ENCODE data around the gene MST1. TPM values are rescaled to one million over a fixed set of nuclear protein-coding genes. Genes with fewer than 3 reads are reported as not detected.

Gene MST1
- total RNA-seq, 1 donor from 2014 or later: 7.5 TPM

- H3K36me3 Mint-ChIP-seq (ENCODE audit: low read depth): no peaks in the 10 kb centered on the region
- no peak for DNase-seq
- no peak overlapping the region for H3K4me3 Mint-ChIP-seq
- H3K27me3 Mint-ChIP-seq: peaks cover 2% of the 10 kb centered on the region
- H3K27ac Mint-ChIP-seq: no peak overlapping the region
- no peaks in the 10 kb centered on the region for H3K4me1 Mint-ChIP-seq
- H3K9me3 Mint-ChIP-seq: no peaks in the 10 kb centered on the region
- intact Hi-C loops (cut with micrococcal nuclease): no loop called here
Measured at GRCh38 chr3:49657208-49657915, 31.9 kb downstream of the MST1 start.

GRCh38 chr3:49656541-49657112 lies 32.6 kb downstream of the MST1 start:
- Mint-ChIP-seq H3K36me3 (ENCODE audit: low read depth) (no peaks in the 10 kb centered on the region), H3K9me3 (no peaks in the 10 kb centered on the region), H3K4me1 (no peaks in the 10 kb centered on the region), H3K4me3 (no peak overlapping the region), H3K27ac (no peak overlapping the region), H3K27me3 (peaks cover 2% of the 10 kb centered on the region)
- intact Hi-C loops (cut with micrococcal nuclease): no loop called here
- no peak for DNase-seq

- H3K36me3 Mint-ChIP-seq (ENCODE audit: low read depth): no peaks in the 10 kb centered on the region
Measured at GRCh38 chr3:49655731-49656285, 33.5 kb downstream of the MST1 start.

GRCh38 chr3:49654955-49655556 lies 34.2 kb downstream of the MST1 start:
- Mint-ChIP-seq H3K4me3 (no peak overlapping the region), H3K27ac (no peak overlapping the region), H3K4me1 (no peaks in the 10 kb centered on the region), H3K27me3 (peaks cover 2% of the 10 kb centered on the region), H3K9me3 (no peaks in the 10 kb centered on the region), H3K36me3 (ENCODE audit: low read depth) (no peaks in the 10 kb centered on the region)
- DNase-seq: no peak
- intact Hi-C loops (cut with micrococcal nuclease): no loop called here

More at GRCh38 chr3:49655731-49656285, 33.5 kb downstream of the MST1 start:
- H3K4me1 Mint-ChIP-seq: no peaks in the 10 kb centered on the region
- intact Hi-C loops (cut with micrococcal nuclease): no loop called here
- no peaks in the 10 kb centered on the region for H3K9me3 Mint-ChIP-seq
- peaks cover 2% of the 10 kb centered on the region for H3K27me3 Mint-ChIP-seq
- no peak overlapping the region for H3K4me3 Mint-ChIP-seq
- no peak for DNase-seq
- H3K27ac Mint-ChIP-seq: no peak overlapping the region

- no peak overlapping the region for H3K4me3 Mint-ChIP-seq
- intact Hi-C loops (cut with micrococcal nuclease): no loop called here
- no peak for DNase-seq
- peaks cover 2% of the 10 kb centered on the region for H3K27me3 Mint-ChIP-seq
- H3K9me3 Mint-ChIP-seq: no peaks in the 10 kb centered on the region
- H3K4me1 Mint-ChIP-seq: no peaks in the 10 kb centered on the region
- no peak overlapping the region for H3K27ac Mint-ChIP-seq
- no peaks in the 10 kb centered on the region for H3K36me3 Mint-ChIP-seq (ENCODE audit: low read depth)
Measured at GRCh38 chr3:49654176-49654825, 35.0 kb downstream of the MST1 start.

GRCh38 chr3:49653621-49654020 lies 35.7 kb downstream of the MST1 start:
- no peaks in the 10 kb centered on the region for H3K36me3 Mint-ChIP-seq (ENCODE audit: low read depth)
- H3K27me3 Mint-ChIP-seq: peaks cover 2% of the 10 kb centered on the region
- no peak for DNase-seq
- no peak overlapping the region for H3K4me3 Mint-ChIP-seq
- H3K9me3 Mint-ChIP-seq: no peaks in the 10 kb centered on the region
- H3K27ac Mint-ChIP-seq: no peak overlapping the region
- intact Hi-C loops (cut with micrococcal nuclease): no loop called here
- no peaks in the 10 kb centered on the region for H3K4me1 Mint-ChIP-seq

- H3K27ac Mint-ChIP-seq: no peak overlapping the region
- DNase-seq: no peak
- intact Hi-C loops (cut with micrococcal nuclease): no loop called here
- H3K9me3 Mint-ChIP-seq: no peaks in the 10 kb centered on the region
- H3K4me3 Mint-ChIP-seq: no peak overlapping the region
- H3K36me3 Mint-ChIP-seq (ENCODE audit: low read depth): no peaks in the 10 kb centered on the region
- peaks cover 2% of the 10 kb centered on the region for H3K27me3 Mint-ChIP-seq
- no peaks in the 10 kb centered on the region for H3K4me1 Mint-ChIP-seq
Measured at GRCh38 chr3:49652903-49653415, 36.3 kb downstream of the MST1 start.

- H3K4me3 Mint-ChIP-seq: no peak overlapping the region
- H3K9me3 Mint-ChIP-seq: no peaks in the 10 kb centered on the region
- peaks cover 2% of the 10 kb centered on the region for H3K27me3 Mint-ChIP-seq
- no peak for DNase-seq
- H3K36me3 Mint-ChIP-seq (ENCODE audit: low read depth): no peaks in the 10 kb centered on the region
- H3K27ac Mint-ChIP-seq: no peak overlapping the region
- intact Hi-C loops (cut with micrococcal nuclease): no loop called here
- no peaks in the 10 kb centered on the region for H3K4me1 Mint-ChIP-seq
Measured at GRCh38 chr3:49652218-49652902, 36.9 kb downstream of the MST1 start.

GRCh38 chr3:49650637-49651036 lies 38.6 kb downstream of the MST1 start:
- Mint-ChIP-seq H3K27ac (no peak overlapping the region), H3K27me3 (no peaks in the 10 kb centered on the region), H3K36me3 (ENCODE audit: low read depth) (no peaks in the 10 kb centered on the region), H3K4me3 (no peak overlapping the region), H3K9me3 (no peaks in the 10 kb centered on the region), H3K4me1 (no peaks in the 10 kb centered on the region)
- DNase-seq: no peak
- intact Hi-C loops (cut with micrococcal nuclease): no loop called here

GRCh38 chr3:49650177-49650576 lies 39.1 kb downstream of the MST1 start:
- DNase-seq: no peak
- no peaks in the 10 kb centered on the region for H3K4me1 Mint-ChIP-seq
- no peak overlapping the region for H3K4me3 Mint-ChIP-seq
- no peak overlapping the region for H3K27ac Mint-ChIP-seq
- H3K36me3 Mint-ChIP-seq (ENCODE audit: low read depth): no peaks in the 10 kb centered on the region
- intact Hi-C loops (cut with micrococcal nuclease): no loop called here
- H3K9me3 Mint-ChIP-seq: no peaks in the 10 kb centered on the region
- H3K27me3 Mint-ChIP-seq: no peaks in the 10 kb centered on the region

GRCh38 chr3:49649576-49649975 lies 39.7 kb downstream of the MST1 start:
- Mint-ChIP-seq H3K4me3 (no peak overlapping the region), H3K36me3 (ENCODE audit: low read depth) (no peaks in the 10 kb centered on the region), H3K9me3 (no peaks in the 10 kb centered on the region), H3K27me3 (no peaks in the 10 kb centered on the region), H3K4me1 (no peaks in the 10 kb centered on the region), H3K27ac (no peak overlapping the region)
- intact Hi-C loops (cut with micrococcal nuclease): no loop called here
- no peak for DNase-seq

- Mint-ChIP-seq H3K4me1 (no peaks in the 10 kb centered on the region), H3K4me3 (no peak overlapping the region), H3K27me3 (no peaks in the 10 kb centered on the region), H3K36me3 (ENCODE audit: low read depth) (no peaks in the 10 kb centered on the region), H3K27ac (no peak overlapping the region), H3K9me3 (no peaks in the 10 kb centered on the region)
- no peak for DNase-seq
- intact Hi-C loops (cut with micrococcal nuclease): no loop called here
Measured at GRCh38 chr3:49648354-49649019, 40.8 kb downstream of the MST1 start.

- no peaks in the 10 kb centered on the region for H3K36me3 Mint-ChIP-seq (ENCODE audit: low read depth)
- intact Hi-C loops (cut with micrococcal nuclease): no loop called here
- H3K27ac Mint-ChIP-seq: no peak overlapping the region
- H3K4me1 Mint-ChIP-seq: no peaks in the 10 kb centered on the region
- H3K9me3 Mint-ChIP-seq: no peaks in the 10 kb centered on the region
- H3K4me3 Mint-ChIP-seq: no peak overlapping the region
- no peak for DNase-seq
- H3K27me3 Mint-ChIP-seq: no peaks in the 10 kb centered on the region
Measured at GRCh38 chr3:49647741-49648140, 41.5 kb downstream of the MST1 start.

All from activated CD4-positive, alpha-beta T cell treated with anti-CD3 and anti-CD28 coated beads, Interleukin-2, amount 10 ng/mL, durations not matched to agents 24 days and 14 days (primary cell).